IMR-90 (cell line): ENCODE data around the gene PLD4. TPM values are rescaled to one million over a fixed set of nuclear protein-coding genes. Genes with fewer than 3 reads are reported as not detected.

Experiments used
- CTCF ChIP-seq: conservative IDR thresholded peaks from 2 replicates; pipeline ENCODE4 v1.5.1; 2012; ENCODE audit warnings: mild to moderate bottlenecking, low read depth, low read length, improper control_type of control experiment
- FOS ChIP-seq: fragments of 150-350 bp; IDR thresholded peaks from 2 replicates; pipeline ENCODE4 v1.6.1; 2016; ENCODE audit warnings: low read depth, low read length
- MAFK ChIP-seq: IDR thresholded peaks from 2 replicates; pipeline ENCODE4 v1.6.1; 2012; ENCODE audit warnings: low read depth, low read length, improper control_type of control experiment
- polyA plus RNA-seq, 3 experiments: library from polyadenylated mRNA; depleted of rRNA; stranded (reverse); fragments of >200 nt; gene quantifications; 2 replicates each; pipeline ENCODE4 v1.2.3, GENCODE V29; 2012; ENCODE audit warnings: low replicate concordance in 1 of 3
- total RNA-seq: library from RNA; depleted of rRNA; stranded (reverse); fragments of >200 nt; gene quantifications from 2 replicates; pipeline ENCODE4 v1.2.3, GENCODE V29; 2012

PLD4 gene
- total and polyA plus RNA-seq, 2 of the 4 experiments (the other 2 are of a cell fraction), result 0.05 TPM; not detected in 1

GRCh38 chr14:104932676-104933631 is 8.3 kb downstream of the PLD4 start (continued):
- peak; percentile 72 for TF ChIP-seq CTCF
- TF ChIP-seq FOS, result no peak
- TF ChIP-seq MAFK, result no peak
